Jurkat, Clone E6-1 (cell line): ENCODE results near the gene ZNF280C.

Experiments
- DNase-seq: peaks from one replicate; pipeline ENCODE4 v3.0.0-alpha.2; 2011; ENCODE audit warnings: low read depth, low spot score
- H3K4me3 ChIP-seq: 2 replicates; pipeline ENCODE4 v1.5.1; 2011; ENCODE audit warnings: mild to moderate bottlenecking, low read length, control low read depth, moderate library complexity

The ZNF280C gene

DNA sequence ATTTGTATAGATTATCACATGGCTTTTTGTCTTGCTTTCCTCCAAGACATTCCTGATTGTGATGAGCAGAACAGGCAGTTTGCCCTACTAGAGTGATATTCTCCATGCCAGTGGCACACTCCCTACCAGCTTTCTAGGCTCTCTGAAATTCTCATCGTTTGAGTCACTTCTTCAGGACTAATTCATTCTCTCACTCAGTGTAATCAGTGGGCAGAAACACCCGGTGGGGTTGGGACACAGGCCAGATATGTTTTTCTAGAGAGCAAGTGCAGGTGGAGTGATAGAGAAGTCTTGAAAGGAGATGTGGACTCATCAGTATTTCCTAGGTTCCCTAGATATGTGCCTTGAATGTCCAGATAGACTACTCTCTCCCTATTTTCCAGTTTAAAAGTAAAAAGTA is 83.8 kb downstream of the ZNF280C start:
- DNase-seq: no peak
- H3K4me3 ChIP-seq: no peak overlapping the region

DNA sequence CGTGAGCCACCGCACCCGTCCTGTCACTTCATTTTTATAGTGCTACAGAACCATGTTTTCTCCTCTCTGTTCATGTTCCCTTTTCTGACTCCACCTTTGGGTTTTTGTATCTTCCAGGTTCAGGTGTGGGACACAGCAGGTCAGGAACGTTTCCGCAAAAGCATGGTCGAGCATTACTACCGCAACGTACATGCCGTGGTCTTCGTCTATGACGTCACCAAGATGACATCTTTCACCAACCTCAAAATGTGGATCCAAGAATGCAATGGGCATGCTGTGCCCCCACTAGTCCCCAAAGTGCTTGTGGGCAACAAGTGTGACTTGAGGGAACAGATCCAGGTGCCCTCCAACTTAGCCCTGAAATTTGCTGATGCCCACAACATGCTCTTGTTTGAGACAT is 84.5 kb downstream of the ZNF280C start:
- H3K4me3 ChIP-seq: no peak overlapping the region
- no peak for DNase-seq

DNA sequence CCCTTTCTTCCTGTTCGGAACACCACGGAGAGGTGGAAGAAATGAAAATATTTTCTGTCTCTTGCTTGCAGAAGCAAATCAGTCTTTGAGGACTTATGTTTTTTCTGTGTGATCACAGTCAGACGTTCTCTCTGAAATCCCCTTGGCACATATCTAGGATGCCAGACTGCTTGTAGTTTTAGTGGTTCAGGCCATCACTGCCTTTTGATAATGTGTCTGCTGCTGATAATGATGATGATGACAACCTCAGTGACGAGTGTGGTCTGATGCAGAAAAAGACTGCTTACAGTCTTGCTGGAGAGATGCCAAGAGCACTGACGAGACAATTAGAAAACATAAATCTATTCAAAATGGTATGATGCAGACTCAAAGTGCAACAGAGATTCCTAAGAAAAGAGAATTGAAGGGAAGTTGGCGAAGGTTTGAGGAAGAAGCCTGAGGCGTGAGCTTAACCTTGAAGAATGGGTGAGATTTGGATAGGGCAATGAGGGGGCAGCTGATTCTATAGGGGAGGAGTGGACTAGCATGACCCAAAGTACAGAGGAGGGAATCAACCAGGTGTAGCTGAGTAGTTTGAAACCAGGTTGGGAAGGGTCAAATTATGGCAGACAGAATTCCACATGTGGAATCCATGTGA is 89.0 kb downstream of the ZNF280C start:
- no peak overlapping the region for H3K4me3 ChIP-seq

DNA sequence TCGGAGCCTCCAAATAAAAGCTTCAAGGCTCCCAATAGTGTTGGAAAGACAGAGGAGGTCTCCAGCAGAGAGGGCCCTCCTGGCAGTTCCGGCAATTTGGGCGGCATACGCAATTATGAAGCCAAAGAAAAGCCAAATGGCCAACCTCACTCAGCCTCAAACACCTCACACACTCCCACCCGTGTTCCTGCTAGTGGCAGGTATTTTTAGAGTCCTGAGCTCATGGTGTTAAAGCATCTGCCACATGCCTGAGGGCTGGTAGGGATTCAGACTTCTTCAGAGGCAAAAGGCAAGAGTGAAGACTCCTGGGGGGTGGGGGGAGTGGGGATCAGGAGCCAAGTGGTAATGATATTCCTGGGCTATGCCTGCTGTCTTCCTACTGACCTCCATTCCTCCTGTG is 89.5 kb downstream of the ZNF280C start:
- no peak for DNase-seq
- H3K4me3 ChIP-seq: no peak overlapping the region

More for the DNA sequence above, 89.0 kb downstream of the ZNF280C start:
- DNase-seq: peak; percentile 63

DNA sequence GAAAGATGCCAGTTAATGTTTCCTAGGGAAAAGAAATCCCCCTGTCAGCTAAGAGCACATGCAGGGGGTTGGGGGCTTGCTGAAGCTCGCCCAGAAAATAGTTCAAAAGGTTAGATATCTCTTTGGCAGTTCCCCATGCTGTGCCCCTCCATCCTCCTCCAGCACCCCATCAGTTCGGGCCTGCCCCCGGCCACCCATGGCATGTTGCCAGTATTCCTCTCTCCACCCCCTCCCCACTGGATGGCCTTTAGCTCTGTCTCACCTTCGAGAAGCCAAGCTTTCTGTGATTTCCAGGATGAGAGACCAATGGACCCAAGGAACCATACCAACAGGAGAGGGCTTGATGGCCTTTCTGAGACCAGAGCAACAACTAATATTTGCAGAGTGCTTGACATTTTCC is 91.8 kb downstream of the ZNF280C start:
- no peak for DNase-seq
- no peak overlapping the region for H3K4me3 ChIP-seq

DNA sequence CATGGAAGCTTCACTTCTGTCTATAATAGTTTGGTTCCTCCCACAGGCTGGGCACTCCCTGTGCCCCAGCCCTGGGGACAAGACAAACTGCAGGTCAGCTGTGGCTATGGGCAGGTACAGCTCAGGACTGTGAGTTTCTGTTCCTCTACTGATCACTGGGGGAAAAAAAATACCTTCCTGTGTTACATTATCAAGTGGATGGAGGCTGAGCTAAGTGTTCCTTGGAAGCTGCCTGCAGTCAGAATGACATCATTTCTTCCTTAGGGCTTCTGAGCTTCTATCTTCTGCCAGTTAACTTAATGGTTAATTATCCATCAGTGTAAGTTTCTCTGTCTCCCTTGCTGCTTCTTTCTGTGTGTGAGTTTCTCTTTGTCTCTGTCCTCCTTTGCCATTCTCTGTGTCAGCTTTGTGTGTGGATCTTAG is 92.3 kb downstream of the ZNF280C start:
- no peak overlapping the region for H3K4me3 ChIP-seq
- DNase-seq: no peak

DNA sequence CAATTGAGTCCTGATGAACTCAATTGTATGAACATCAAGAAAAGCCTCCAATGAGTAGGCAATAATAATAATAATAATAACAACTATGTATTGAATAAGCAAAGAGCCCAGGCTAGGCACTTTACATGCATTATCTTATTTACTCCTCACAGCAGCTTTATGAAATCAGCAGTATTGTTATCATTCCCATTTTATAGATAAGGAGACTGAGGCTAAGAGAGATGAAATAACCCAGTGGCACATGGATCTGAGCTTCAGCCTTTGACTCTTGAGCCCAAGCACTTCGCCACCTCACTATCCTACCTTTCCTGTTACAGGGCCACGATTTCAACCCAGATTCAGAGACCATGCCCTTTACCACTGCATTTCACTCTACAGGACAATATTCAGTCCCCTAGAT is 93.8 kb downstream of the ZNF280C start:
- no peak for DNase-seq
- no peak overlapping the region for H3K4me3 ChIP-seq

DNA sequence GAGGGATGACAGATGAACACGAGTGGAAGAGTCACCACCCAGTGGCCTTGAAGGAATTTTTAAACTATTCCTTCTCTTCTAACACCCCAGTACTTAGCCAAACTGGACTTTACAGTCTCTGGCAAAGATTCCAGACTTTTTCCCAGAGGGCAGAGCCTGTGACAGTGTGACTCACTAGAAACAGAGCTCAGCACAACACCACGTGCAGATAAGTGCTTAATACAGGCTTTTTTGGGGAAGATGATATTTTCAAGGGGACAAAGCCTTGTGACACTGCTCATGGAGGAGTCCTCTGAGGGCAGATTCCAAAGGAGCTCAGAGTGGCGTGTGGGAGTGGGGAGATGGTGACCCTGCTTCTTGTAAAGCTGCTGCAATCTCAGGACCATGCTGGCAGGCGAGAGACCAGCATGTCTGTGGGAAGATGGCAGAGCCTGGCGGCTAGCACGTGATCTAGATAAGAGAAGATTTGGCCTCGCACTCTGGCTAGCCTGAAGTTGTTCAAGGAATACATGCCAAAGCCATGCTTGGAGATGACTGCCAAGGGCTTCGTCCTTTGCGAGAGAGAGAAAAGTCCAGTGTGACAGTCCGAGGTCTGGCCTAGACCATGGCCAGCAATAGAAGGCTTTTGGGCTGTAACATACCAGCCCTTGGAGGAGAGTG is 94.5 kb downstream of the ZNF280C start:
- no peak for DNase-seq
- H3K4me3 ChIP-seq: no peak overlapping the region

DNA sequence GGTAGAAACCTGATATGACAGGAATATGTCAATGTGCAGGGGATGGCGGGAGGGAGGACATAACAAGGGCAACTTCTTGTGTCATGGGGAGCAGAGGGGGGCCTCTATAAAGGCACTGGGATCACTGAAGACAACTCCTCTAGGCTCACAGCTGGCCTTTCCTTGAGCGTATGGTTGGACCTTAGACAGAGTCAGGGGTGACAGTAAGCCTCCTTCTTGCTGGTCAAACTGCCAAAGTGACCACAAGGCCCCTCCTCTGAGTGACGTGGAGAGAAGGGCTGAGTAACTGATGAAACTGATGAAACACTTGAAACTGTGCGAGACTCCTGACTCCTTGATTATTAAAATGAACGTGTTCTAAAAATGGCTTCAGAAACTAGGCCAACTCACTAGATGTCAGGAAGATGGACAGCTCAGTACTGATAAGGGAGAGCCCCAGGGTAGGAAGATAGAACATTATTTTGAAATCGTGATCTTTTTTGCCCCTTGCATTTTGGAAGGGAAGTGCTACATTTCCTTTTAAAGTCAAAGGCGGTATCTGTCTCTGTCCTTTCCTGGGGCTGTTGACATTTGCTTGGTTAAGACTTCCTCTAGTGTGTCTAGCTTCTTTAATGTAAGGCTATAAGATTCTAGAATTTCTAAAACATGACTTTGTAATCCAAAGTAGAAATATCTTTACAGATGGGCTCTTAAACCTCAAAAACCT is 95.4 kb downstream of the ZNF280C start:
- peak overlapping the region; percentile 27 for H3K4me3 ChIP-seq
- no peak for DNase-seq

DNA sequence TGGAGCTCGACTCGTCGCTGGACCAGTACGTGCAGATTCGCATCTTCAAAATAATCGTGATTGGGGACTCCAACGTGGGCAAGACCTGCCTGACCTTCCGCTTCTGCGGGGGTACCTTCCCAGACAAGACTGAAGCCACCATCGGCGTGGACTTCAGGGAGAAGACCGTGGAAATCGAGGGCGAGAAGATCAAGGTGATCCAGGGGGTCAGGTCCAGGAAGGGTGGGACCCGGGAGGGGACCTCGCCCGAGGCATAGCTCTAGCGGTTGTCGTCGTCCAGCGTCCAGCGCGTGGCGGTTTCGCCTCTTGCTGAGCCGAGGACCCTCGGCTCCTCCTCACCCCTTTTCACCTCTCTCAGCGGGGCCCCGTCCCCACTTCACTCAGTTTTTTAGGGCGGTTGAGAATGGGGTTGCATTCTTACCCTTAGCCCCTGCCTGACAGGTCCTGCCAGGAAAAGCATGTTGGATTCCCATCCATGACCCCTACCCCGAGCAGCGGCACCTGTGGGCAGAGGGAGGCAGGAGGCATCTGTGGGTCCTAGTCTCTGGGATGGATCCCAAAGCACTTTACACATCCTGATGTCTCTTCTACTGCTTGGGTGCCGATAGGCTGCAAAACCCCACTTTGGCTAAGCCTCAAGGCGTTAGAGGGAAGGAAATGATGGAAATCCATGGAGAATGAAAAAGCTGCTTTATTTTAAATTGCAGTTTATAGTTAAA is 96.4 kb downstream of the ZNF280C start:
- no peak for DNase-seq
- peak overlapping the region; percentile 64 for H3K4me3 ChIP-seq

DNA sequence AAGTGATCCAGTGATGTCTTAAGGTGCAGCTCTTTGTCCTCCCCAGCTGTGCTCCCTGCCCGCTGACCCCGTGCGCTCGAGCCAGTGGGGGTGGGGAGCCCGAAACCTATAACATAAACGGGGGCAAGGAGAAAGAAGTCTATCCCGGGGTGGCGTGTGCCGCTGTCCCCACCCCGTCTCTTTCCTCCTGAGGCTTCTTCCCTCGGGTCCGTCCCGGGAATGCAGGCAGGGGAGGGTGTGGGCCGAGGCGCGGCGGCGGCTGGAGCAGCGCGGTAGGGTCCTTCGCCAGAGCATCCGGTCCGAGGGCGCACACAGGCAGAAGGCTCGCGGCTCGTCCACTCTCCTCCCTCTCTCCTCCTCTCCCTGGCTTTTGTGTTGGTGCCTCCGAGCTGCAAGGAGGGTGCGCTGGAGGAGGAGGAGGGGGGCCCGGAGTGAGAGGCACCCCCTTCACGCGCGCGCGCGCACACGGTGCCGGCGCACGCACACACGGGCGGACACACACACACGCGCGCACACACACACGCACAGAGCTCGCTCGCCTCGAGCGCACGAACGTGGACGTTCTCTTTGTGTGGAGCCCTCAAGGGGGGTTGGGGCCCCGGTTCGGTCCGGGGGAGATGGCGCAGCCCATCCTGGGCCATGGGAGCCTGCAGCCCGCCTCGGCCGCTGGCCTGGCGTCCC is 97.1 kb downstream of the ZNF280C start, which contains the start of gene RAB33A:
Gene RAB33A (plus strand): TSS at position 517 of the 681 bp plus-strand sequence. CDS start 101 bp downstream, at position 618.
- DNase-seq: no peak
- peak within 1 kb of the TSS; percentile 64 for H3K4me3 ChIP-seq

DNA sequence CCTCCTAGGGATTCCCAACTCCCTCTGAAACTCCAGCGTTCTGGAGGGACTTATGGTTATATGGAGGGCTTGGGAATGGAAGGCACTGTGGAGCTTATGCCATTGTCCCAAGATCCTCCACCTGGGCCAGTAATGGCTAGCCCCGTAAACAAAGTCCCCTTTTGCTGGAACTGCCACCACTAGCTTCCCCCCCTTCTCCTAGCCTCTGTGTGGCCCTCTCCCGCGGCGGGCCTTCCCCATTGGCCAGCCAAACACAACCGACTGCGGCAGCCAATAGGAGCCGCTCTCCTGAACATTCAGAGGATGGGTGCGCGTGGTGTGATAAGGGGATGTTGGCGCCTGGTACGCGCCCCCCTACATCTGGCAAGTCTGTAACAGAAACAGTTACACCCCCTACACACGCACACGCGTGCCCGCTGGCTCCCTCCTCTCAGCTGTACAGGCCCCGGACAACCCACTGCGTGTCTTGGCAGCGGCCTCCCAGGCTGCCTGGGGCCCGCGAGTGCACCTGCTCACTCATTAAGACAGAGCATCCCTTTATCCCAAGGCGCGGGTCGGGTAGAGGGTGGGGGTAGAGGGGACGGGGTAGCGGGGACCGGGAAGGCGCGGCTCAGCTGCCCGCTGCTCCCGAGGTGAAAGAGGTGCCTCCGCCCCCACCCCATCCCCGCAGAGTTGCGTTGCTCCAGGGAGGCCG is 97.8 kb downstream of the ZNF280C start:
- H3K4me3 ChIP-seq: peak overlapping the region; percentile 64
- DNase-seq: peak; percentile 86

DNA sequence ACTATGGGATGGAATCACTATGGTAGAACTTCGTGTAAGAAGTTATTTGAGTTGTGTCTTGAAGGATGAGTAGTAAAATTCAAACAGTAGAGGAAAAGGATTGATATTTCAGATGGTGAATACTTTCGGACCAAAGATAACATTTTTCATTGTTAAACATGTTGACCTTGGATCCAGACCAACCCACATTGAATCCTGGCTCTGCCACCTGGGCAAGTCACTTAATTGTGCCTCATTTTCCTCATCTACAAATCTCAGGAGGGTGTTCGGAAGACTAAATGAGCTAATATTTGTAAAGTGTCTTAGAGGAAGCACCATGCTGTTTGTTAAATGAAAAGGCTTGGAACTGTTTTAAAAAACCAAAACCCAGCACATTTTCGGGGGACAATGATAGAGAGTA is 101.7 kb downstream of the ZNF280C start:
- no peak for DNase-seq
- H3K4me3 ChIP-seq: peak overlapping the region; percentile 79

DNA sequence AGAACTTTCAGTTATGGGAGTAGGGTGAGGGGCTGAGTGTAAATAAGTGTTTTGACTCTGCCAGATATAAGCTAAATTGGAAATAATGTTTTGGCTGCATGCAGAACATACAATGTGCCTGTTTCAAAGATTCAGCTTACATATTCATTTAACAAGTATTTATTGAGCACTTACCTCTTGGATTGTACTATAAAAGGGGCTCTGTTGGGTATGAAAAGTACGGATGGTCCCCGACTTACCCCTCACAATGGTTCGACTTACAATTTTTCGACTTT is 102.3 kb downstream of the ZNF280C start:
- H3K4me3 ChIP-seq: peak overlapping the region; percentile 79
- no peak for DNase-seq

DNA sequence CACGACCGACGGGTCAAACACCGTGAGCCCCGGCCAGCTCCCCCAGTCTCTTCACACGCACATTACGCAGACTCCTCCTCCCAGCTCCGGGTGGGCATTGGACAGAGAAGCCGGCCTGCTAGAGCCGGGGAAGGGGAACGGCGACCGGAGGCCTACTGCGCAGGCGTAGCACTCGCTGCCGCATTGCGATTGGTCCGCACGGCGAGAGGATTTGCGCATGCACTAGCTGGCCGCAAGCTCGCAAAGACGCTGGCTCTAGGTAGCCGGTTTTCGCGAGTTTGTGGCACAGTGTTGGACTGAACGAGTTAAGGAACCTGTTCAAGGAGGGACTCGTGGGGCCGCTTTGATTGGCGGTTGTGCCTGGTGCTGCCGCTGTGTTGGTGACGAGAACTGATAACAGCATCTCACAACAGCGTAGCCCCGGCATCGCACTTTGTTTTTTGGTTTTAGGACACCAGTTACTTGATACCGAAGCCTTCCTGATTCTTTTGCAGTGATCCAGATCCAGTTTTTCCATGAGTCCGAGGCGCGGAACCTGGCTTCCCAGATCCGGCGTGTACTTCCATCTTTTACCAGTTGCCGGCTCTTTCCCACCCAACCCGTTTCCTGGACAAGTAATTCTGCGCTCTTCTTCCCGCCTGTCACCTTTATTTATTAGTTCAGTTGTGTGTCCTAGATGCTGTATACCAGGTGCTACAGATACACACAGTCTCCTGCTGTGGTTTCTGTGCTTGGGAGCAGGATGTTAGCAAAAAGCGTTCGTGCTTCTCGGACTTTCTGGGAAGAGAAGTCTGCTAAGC is 102.8 kb downstream of the ZNF280C start, which contains the start of gene AIFM1:
Gene AIFM1 (minus strand): TSS at position 139 of the 800 bp plus-strand sequence. CDS start 185 bp downstream, outside the sequence.
- DNase-seq: peak; percentile 93

DNA sequence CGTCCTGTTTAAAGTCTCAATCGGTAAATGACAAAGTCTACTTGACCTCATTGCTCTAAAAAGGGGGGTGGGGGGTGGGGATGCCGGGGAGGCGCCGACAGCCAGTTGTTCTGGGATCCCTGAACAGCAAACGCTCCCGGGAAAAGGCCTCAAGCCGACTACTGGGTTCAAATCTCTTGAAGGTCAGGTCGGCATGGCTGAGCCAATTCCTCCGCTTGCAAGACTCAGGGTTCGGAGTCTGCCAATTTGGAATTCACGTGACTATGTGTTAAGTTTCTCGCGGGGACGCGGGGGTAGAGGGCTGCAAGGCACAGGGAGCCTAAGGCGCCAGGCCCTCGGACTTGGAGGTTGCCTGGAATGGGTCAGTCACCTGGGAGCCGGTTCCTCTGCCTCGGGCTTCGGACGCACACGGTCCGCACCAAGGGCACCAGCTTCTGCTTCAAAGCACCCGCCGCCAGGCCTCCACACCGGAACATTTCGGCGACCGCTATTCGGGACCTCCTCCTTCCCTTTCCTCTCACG is 103.5 kb downstream of the ZNF280C start:
- DNase-seq: no peak
- peak overlapping the region; percentile 79 for H3K4me3 ChIP-seq

More for the DNA sequence above, 102.8 kb downstream of the ZNF280C start, which contains the start of gene AIFM1:
- peak within 1 kb of the TSS; percentile 79 for H3K4me3 ChIP-seq

DNA sequence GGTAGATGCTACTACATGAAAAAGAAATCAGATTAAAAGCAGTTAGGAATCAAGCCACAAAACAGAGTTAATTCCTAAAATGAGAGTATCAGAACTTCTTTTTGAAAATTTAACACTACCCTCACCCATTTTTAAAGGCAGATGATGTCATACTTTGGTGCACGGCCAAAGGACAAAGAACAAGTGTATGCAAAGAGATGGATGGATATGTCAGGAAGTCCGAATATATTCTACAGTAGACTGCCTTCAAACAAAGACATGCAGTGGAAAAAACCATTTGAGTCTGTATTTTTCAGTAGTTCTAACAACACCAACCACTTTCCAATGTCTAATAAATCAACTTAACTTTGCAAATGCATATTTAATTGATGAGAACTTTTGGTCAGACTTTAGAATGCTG is 105.3 kb downstream of the ZNF280C start:
- no peak overlapping the region for H3K4me3 ChIP-seq
- no peak for DNase-seq
